Lower lobe of right lung (tissue), 2 donors: ENCODE data around the gene CTSL. TPM values are rescaled to one million over a fixed set of nuclear protein-coding genes. Genes with fewer than 3 reads are reported as not detected.

ENCODE experiments used
- ATAC-seq, 2 donors: fragments of 200-7000 bp; cut with Tn5 transposase; one replicate each; pipeline ENCODE4 v1.9.1; 2020 to 2022; ENCODE audit warnings: mild to moderate bottlenecking in 2 of 2, moderate library complexity in 2 of 2
- DNase-seq: peaks from one replicate; pipeline ENCODE4 v3.0.0-alpha.2; 2020
- H3K27ac ChIP-seq: fragments of 200-600 bp; one replicate; pipeline ENCODE4 v1.8.0; 2022
- H3K27me3 ChIP-seq: fragments of 200-600 bp; one replicate; pipeline ENCODE4 v1.8.0; 2022; ENCODE audit warnings: low read depth
- H3K36me3 ChIP-seq: fragments of 200-600 bp; one replicate; pipeline ENCODE4 v1.8.0; 2022; ENCODE audit warnings: mild to moderate bottlenecking
- H3K4me1 ChIP-seq: fragments of 200-600 bp; one replicate; pipeline ENCODE4 v1.8.0; 2022
- H3K4me3 ChIP-seq: fragments of 200-600 bp; one replicate; pipeline ENCODE4 v1.8.0; 2022; ENCODE audit warnings: mild to moderate bottlenecking
- H3K9me3 ChIP-seq: fragments of 200-600 bp; one replicate; pipeline ENCODE4 v1.8.0; 2022
- intact Hi-C: fragments of 100-400 bp; cut with DNase I; formaldehyde crosslinking; loops from one replicate; pipeline ENCODE4 v1.11.0; 2022
- total RNA-seq: library from RNA; stranded (reverse); fragmentation: NEBNext Ultra II Directional; extraction: Animal tissue kit (Norgen Biotek cat#: 25700); gene quantifications from one replicate; pipeline ENCODE4 v1.2.1, GENCODE V29; 2021
- TF ChIP-seq, protein P1 (sequence below): fragments of 200-600 bp; IDR thresholded peaks from one replicate; pipeline ENCODE4 v1.8.0; 2022; ENCODE audit warnings: antibody characterized with exemption, mild to moderate bottlenecking
- donor health status: DM: no; HTN: yes; CAD: no; lungs with severe emphysema.

Gene CTSL
- total RNA-seq, 1 donor from 2014 or later, result 208 TPM

DNA sequence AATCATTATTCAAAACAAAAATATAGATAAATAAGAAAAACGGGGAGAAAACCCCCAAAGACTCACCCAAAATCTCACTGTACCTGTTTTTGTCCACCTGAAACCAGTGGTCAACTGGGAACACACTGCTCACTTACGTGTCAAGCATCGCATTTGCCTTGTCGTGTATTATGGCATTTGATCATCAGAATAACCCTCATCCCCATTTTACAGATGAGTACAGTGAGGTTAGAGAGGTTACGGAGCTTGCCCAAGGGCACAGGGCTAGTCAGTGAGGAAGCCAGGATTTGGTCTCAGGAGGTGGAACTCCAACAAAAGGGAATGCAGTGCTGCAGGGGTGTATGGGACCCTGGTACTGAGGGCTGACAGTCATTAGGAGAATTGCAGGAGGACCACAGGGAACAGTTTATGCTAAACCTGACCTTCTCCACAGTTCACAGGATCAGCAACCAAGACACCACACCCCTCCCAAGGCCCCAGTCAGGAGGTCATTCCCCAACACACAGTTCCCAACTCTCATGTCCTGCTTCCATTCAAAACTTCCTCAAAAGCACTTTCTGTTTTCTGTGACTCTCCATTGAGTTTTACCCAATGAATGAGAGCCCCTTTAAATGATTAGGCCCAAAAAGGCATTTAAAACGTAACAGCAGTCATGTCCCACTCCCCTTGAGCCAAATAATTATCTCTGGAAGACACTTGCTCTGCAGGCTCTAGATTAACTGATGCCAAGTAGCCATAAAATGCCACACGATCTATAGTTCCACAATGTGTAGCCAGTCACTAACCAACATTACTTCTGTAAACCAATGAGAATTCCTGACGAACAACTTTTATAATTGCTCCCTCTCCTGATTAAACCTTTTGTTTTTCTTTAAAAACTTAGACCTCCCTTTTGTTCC is 50.8 kb downstream of the CTSL start:
- intact Hi-C loops, result no loop called here
- no peak for ATAC-seq

GRCh38 chr9:87778996-87779395 is 53.1 kb downstream of the CTSL start:
- TF ChIP-seq, protein P1, sequence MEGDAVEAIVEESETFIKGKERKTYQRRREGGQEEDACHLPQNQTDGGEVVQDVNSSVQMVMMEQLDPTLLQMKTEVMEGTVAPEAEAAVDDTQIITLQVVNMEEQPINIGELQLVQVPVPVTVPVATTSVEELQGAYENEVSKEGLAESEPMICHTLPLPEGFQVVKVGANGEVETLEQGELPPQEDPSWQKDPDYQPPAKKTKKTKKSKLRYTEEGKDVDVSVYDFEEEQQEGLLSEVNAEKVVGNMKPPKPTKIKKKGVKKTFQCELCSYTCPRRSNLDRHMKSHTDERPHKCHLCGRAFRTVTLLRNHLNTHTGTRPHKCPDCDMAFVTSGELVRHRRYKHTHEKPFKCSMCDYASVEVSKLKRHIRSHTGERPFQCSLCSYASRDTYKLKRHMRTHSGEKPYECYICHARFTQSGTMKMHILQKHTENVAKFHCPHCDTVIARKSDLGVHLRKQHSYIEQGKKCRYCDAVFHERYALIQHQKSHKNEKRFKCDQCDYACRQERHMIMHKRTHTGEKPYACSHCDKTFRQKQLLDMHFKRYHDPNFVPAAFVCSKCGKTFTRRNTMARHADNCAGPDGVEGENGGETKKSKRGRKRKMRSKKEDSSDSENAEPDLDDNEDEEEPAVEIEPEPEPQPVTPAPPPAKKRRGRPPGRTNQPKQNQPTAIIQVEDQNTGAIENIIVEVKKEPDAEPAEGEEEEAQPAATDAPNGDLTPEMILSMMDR, result no peak
- no peak for DNase-seq
- no peak overlapping the region for H3K27ac ChIP-seq
- no peak overlapping the region for H3K4me3 ChIP-seq
- ATAC-seq, result no peak
- H3K36me3 ChIP-seq, result no peaks in the 10 kb centered on the region
- H3K9me3 ChIP-seq, result no peaks in the 10 kb centered on the region
- no peaks in the 10 kb centered on the region for H3K4me1 ChIP-seq
- no peaks in the 10 kb centered on the region for H3K27me3 ChIP-seq
- intact Hi-C loops, result no loop called here

More for the DNA sequence above, 50.8 kb downstream of the CTSL start:
- Histone ChIP-seq H3K27me3 (peaks cover 1% of the 10 kb centered on the region), H3K27ac (no peak overlapping the region), H3K4me3 (no peak overlapping the region), H3K9me3 (no peaks in the 10 kb centered on the region), H3K36me3 (no peaks in the 10 kb centered on the region), H3K4me1 (no peaks in the 10 kb centered on the region)
- no peak for DNase-seq
- TF ChIP-seq, protein P1, result no peak

Other genes with a start within 250 kb of the CTSL start
- 196 TPM for gene DAPK1, start 228.3 kb upstream of the CTSL start, total RNA-seq
- not detected for gene SPATA31E1, start 156.8 kb downstream of the CTSL start, total RNA-seq
- not detected for gene SPATA31C1, start 191.8 kb downstream of the CTSL start, total RNA-seq
- 7.1 TPM for gene CDK20, start 248.4 kb downstream of the CTSL start, total RNA-seq